HCT116 (cell line): ENCODE results near the gene CD8A.

ENCODE experiments used
- EZH2phosphoT487 ChIP-seq: fragments of 200-600 bp; IDR thresholded peaks from 2 replicates; pipeline ENCODE4 v1.6.1; 2018; ENCODE audit warnings: antibody characterized with exemption, borderline replicate concordance
- POLR2AphosphoS5 ChIP-seq: IDR thresholded peaks from 2 replicates; pipeline ENCODE4 v1.6.1; 2011; ENCODE audit warnings: mild to moderate bottlenecking, low read depth, low read length, moderate library complexity
- RAD21 ChIP-seq: IDR thresholded peaks from 2 replicates; pipeline ENCODE4 v1.6.1; 2012; ENCODE audit warnings: low read depth, mild to moderate bottlenecking
- SIN3A ChIP-seq: IDR thresholded peaks from 2 replicates; pipeline ENCODE4 v1.6.1; 2012; ENCODE audit warnings: low read depth
- TCF7L2 ChIP-seq: IDR thresholded peaks from 2 replicates; pipeline ENCODE4 v1.7.0; 2011; ENCODE audit warnings: borderline replicate concordance, inconsistent platforms; ENCODE audit not compliant: insufficient read depth, insufficient read length; ENCODE audit errors: extremely low read depth
- TF ChIP-seq, protein P1 (sequence below), 3 experiments: fragments of 200-600 bp in 1 of 3; sonication (generic) in 1 of 3; IDR thresholded peaks in 2 of 3; conservative IDR thresholded peaks in 1 of 3; 2 replicates each; pipeline ENCODE4 v1.5.1; 2012 to 2017; ENCODE audit warnings: low read depth in 2 of 3, low read length in 2 of 3, antibody characterized with exemption in 1 of 3, borderline replicate concordance in 1 of 3, control low read depth in 1 of 3, mild to moderate bottlenecking in 1 of 3, mixed read lengths in 1 of 3, mixed run types in 1 of 3, moderate library complexity in 1 of 3; ENCODE audit not compliant: insufficient read depth in 1 of 3
- TF ChIP-seq, protein P2 (sequence below): IDR thresholded peaks from 2 replicates; pipeline ENCODE4 v1.6.1; 2012; ENCODE audit warnings: low read depth

DNA sequence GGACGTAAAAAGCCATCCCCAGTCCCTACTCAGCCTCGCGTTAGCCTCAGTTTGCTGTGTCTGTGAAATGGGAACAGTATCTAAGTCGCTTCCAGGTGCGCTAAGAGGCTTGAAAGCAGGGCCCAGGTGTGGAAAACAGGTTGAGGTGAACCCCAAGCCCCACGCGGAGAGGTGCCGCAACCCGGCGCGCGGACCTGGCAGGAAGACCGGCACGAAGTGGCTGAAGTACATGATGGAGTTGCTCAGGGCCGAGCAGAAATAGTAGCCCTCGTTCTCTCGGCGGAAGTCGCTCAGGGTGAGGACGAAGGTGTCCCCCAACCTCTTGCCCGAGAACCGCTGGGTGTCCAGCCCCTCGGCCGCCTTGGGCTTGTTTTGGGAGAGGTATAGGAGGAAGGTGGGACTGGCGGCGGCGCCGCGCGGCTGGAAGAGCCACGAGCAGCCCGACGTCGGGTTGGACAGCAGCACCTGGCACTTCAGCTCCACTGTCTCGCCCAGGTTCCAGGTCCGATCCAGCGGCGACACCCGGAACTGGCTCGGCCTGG is 508 bp downstream of the CD8A start:
- TF ChIP-seq, protein P1, sequence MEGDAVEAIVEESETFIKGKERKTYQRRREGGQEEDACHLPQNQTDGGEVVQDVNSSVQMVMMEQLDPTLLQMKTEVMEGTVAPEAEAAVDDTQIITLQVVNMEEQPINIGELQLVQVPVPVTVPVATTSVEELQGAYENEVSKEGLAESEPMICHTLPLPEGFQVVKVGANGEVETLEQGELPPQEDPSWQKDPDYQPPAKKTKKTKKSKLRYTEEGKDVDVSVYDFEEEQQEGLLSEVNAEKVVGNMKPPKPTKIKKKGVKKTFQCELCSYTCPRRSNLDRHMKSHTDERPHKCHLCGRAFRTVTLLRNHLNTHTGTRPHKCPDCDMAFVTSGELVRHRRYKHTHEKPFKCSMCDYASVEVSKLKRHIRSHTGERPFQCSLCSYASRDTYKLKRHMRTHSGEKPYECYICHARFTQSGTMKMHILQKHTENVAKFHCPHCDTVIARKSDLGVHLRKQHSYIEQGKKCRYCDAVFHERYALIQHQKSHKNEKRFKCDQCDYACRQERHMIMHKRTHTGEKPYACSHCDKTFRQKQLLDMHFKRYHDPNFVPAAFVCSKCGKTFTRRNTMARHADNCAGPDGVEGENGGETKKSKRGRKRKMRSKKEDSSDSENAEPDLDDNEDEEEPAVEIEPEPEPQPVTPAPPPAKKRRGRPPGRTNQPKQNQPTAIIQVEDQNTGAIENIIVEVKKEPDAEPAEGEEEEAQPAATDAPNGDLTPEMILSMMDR (IDR thresholded peaks at IDR 0.05 in 2 of 3, conservative IDR thresholded peaks at IDR 0.05 in 1 of 3; ENCODE audit: borderline replicate concordance in 1 of 3, insufficient read depth in 1 of 3, low read depth in 2 of 3, low read length in 2 of 3) = no peak
- no peak for TF ChIP-seq EZH2phosphoT487
- TF ChIP-seq TCF7L2 = no peak
- no peak for TF ChIP-seq POLR2AphosphoS5
- TF ChIP-seq SIN3A = no peak
- TF ChIP-seq RAD21 = no peak
- TF ChIP-seq, protein P2, sequence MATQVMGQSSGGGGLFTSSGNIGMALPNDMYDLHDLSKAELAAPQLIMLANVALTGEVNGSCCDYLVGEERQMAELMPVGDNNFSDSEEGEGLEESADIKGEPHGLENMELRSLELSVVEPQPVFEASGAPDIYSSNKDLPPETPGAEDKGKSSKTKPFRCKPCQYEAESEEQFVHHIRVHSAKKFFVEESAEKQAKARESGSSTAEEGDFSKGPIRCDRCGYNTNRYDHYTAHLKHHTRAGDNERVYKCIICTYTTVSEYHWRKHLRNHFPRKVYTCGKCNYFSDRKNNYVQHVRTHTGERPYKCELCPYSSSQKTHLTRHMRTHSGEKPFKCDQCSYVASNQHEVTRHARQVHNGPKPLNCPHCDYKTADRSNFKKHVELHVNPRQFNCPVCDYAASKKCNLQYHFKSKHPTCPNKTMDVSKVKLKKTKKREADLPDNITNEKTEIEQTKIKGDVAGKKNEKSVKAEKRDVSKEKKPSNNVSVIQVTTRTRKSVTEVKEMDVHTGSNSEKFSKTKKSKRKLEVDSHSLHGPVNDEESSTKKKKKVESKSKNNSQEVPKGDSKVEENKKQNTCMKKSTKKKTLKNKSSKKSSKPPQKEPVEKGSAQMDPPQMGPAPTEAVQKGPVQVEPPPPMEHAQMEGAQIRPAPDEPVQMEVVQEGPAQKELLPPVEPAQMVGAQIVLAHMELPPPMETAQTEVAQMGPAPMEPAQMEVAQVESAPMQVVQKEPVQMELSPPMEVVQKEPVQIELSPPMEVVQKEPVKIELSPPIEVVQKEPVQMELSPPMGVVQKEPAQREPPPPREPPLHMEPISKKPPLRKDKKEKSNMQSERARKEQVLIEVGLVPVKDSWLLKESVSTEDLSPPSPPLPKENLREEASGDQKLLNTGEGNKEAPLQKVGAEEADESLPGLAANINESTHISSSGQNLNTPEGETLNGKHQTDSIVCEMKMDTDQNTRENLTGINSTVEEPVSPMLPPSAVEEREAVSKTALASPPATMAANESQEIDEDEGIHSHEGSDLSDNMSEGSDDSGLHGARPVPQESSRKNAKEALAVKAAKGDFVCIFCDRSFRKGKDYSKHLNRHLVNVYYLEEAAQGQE = no peak
